Stimulated activated CD4-positive, alpha-beta T cell treated with anti-CD3 and anti-CD28 coated beads, Interleukin-2, amount 100 ng/mL, for 48 hours (primary cell): ENCODE data around the gene TM4SF1.
"Not testable (repeated sequence)": the region's sequence is repeated elsewhere in the genome, so short reads cannot be mapped to it uniquely, and the experiment has no call there.

Experiments used
- DNase-seq, 2 donors: peaks; one replicate each; pipeline ENCODE4 v3.0.0-alpha.2; 2020

TM4SF1 gene

GRCh38 chr3:149340310-149340933, 37.0 kb downstream of the TM4SF1 start:
- no peak for DNase-seq

GRCh38 chr3:149339931-149340309, 37.5 kb downstream of the TM4SF1 start:
- no peak for DNase-seq

- DNase-seq, result not testable (repeated sequence)
Observed at GRCh38 chr3:149337486-149337885, 40.0 kb downstream of the TM4SF1 start.

- DNase-seq, result no peak
Observed at GRCh38 chr3:149336925-149337324, 40.5 kb downstream of the TM4SF1 start.

- no peak for DNase-seq
Observed at GRCh38 chr3:149333176-149333859, 44.1 kb downstream of the TM4SF1 start, which contains the start of gene TM4SF18. TM4SF18 (minus strand) TSS chr3:149333636; CDS start chr3:149333382, 254 bp downstream.

- DNase-seq, result no peak
Observed at GRCh38 chr3:149332771-149333170, 44.7 kb downstream of the TM4SF1 start.

GRCh38 chr3:149332227-149332765, 45.2 kb downstream of the TM4SF1 start:
- DNase-seq, result no peak

- DNase-seq, result no peak
Observed at GRCh38 chr3:149331396-149331795, 46.1 kb downstream of the TM4SF1 start.

GRCh38 chr3:149330609-149331331, 46.7 kb downstream of the TM4SF1 start:
- no peak for DNase-seq

GRCh38 chr3:149327156-149327555, 50.3 kb downstream of the TM4SF1 start:
- no peak for DNase-seq

GRCh38 chr3:149325581-149325980, 51.9 kb downstream of the TM4SF1 start:
- DNase-seq, result no peak

GRCh38 chr3:149324332-149324731, 53.1 kb downstream of the TM4SF1 start:
- no peak for DNase-seq

GRCh38 chr3:149321640-149322039, 55.8 kb downstream of the TM4SF1 start:
- DNase-seq, result no peak

GRCh38 chr3:149321136-149321535, 56.3 kb downstream of the TM4SF1 start:
- no peak for DNase-seq

- no peak for DNase-seq
Observed at GRCh38 chr3:149319750-149320149, 57.7 kb downstream of the TM4SF1 start.
